ENCODE data around the gene TSSC4.

GRCh38 chr11:2363577-2364370 lies 36.8 kb upstream of the TSSC4 start:
- TF ChIP-seq, protein P1, sequence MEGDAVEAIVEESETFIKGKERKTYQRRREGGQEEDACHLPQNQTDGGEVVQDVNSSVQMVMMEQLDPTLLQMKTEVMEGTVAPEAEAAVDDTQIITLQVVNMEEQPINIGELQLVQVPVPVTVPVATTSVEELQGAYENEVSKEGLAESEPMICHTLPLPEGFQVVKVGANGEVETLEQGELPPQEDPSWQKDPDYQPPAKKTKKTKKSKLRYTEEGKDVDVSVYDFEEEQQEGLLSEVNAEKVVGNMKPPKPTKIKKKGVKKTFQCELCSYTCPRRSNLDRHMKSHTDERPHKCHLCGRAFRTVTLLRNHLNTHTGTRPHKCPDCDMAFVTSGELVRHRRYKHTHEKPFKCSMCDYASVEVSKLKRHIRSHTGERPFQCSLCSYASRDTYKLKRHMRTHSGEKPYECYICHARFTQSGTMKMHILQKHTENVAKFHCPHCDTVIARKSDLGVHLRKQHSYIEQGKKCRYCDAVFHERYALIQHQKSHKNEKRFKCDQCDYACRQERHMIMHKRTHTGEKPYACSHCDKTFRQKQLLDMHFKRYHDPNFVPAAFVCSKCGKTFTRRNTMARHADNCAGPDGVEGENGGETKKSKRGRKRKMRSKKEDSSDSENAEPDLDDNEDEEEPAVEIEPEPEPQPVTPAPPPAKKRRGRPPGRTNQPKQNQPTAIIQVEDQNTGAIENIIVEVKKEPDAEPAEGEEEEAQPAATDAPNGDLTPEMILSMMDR (IDR thresholded peaks at IDR 0.05), result no peak
- TF ChIP-seq POLR2A (IDR thresholded peaks at IDR 0.05) (no peak), EP300 (IDR thresholded peaks at IDR 0.05; ENCODE audit: low read depth) (no peak)
